Right ventricle myocardium inferior (tissue), 1 donor: Measurements from ENCODE around the gene FAM107B. TPM values are rescaled to one million over a fixed set of nuclear protein-coding genes. Genes with fewer than 3 reads are reported as not detected.

Source experiments
- ATAC-seq: fragments of 200-7000 bp; cut with Tn5 transposase; one replicate; pipeline ENCODE4 v1.9.1; 2020; ENCODE audit warnings: mild to moderate bottlenecking, moderate library complexity
- DNase-seq: peaks from one replicate; pipeline ENCODE4 v3.0.0; 2021; ENCODE audit errors: missing footprints
- intact Hi-C: fragments of 100-400 bp; cut with DNase I; formaldehyde crosslinking; loops from one replicate; pipeline ENCODE4 v1.11.0; 2022
- total RNA-seq: library from RNA; stranded (reverse); fragmentation: NEBNext Ultra II Directional; extraction: Animal tissue kit (Norgen Biotek cat#: 25700); gene quantifications from one replicate; pipeline ENCODE4 v1.2.1, GENCODE V29; 2021
- donor health status: DM: no; HTN: yes; CAD: no; lungs with severe emphysema.

The FAM107B gene
- total RNA-seq, 1 donor from 2014 or later, result 4.2 TPM

GRCh38 chr10:14476006-14476405 is 298.7 kb downstream of the FAM107B start:
- intact Hi-C loops, result no loop called here
- DNase-seq, result no peak
- ATAC-seq, result no peak

- intact Hi-C loops, result no loop called here
- DNase-seq (no peak), ATAC-seq (no peak)
Observed at GRCh38 chr10:14474656-14475055, 300.0 kb downstream of the FAM107B start.

GRCh38 chr10:14470920-14471319 is 303.8 kb downstream of the FAM107B start:
- intact Hi-C loops, result no loop called here
- ATAC-seq (no peak), DNase-seq (no peak)

GRCh38 chr10:14468726-14469125 is 306.0 kb downstream of the FAM107B start:
- ATAC-seq (no peak), DNase-seq (no peak)
- intact Hi-C loops, result no loop called here

Other genes starting within 250 kb of the FAM107B start
- 1.9 TPM for gene CDNF, start 63.1 kb upstream of the FAM107B start, total RNA-seq
- gene HSPA14, start 63.4 kb upstream of the FAM107B start, total RNA-seq, result 7.6 TPM
- 5.6 TPM for gene MSANTD7, start 63.4 kb upstream of the FAM107B start, total RNA-seq
- 4.9 TPM for gene SUV39H2, start 104.0 kb upstream of the FAM107B start, total RNA-seq
- gene DCLRE1C, start 179.2 kb upstream of the FAM107B start, total RNA-seq, result 4.2 TPM
- gene MEIG1, start 184.5 kb upstream of the FAM107B start, total RNA-seq, result not detected